MCF 10A (cell line): Measurements from ENCODE around the gene TMEM45B. TPM values are rescaled to one million over a fixed set of nuclear protein-coding genes. Genes with fewer than 3 reads are reported as not detected.
A peak's percentile ranks its signal among the peaks of the same experiment; 100 is the strongest.

Experiments
- BruUV-seq: library from RNA; stranded (reverse); fragments of 400-500 nt; replicated peaks from 2 replicates; lab custom pipeline; 2021; lab: Mats Ljungman, UMichigan
- CTCF ChIA-PET: fragments of 300-600 bp; sonication (Branson Sonifier 250); formaldehyde crosslinking; extraction: SDS; loops from one replicate; lab custom pipeline; 2021; ENCODE audit warnings: antibody characterized with exemption, inconsistent platforms; lab: Yijun Ruan, JAX
- POLR2A ChIA-PET: fragments of 300-600, 350-650 bp; sonication (Branson Sonifier 250); formaldehyde crosslinking; extraction: SDS; loops from one replicate; lab custom pipeline; 2020; ENCODE audit warnings: antibody characterized with exemption, inconsistent platforms; lab: Yijun Ruan, JAX
- DNase-seq: peaks from one replicate; pipeline ENCODE4 v3.0.0-alpha.2; 2018; ENCODE audit not compliant: unreplicated experiment
- H3K27ac Mint-ChIP-seq: one replicate; pipeline ENCODE4 v1.8.0; 2022; ENCODE audit warnings: mild to moderate bottlenecking, low read depth, mixed read lengths; ENCODE audit not compliant: unreplicated experiment
- H3K27me3 Mint-ChIP-seq: one replicate; pipeline ENCODE4 v1.8.0; 2022; ENCODE audit warnings: mixed read lengths; ENCODE audit not compliant: insufficient read depth, unreplicated experiment
- H3K36me3 Mint-ChIP-seq: one replicate; pipeline ENCODE4 v1.8.0; 2022; ENCODE audit warnings: mild to moderate bottlenecking, moderate library complexity, mixed read lengths; ENCODE audit not compliant: insufficient read depth, unreplicated experiment
- H3K4me1 Mint-ChIP-seq: one replicate; pipeline ENCODE4 v1.8.0; 2022; ENCODE audit warnings: mixed read lengths; ENCODE audit not compliant: insufficient read depth, unreplicated experiment
- H3K4me3 Mint-ChIP-seq: one replicate; pipeline ENCODE4 v1.8.0; 2022; ENCODE audit warnings: mild to moderate bottlenecking, moderate library complexity, mixed read lengths; ENCODE audit not compliant: unreplicated experiment
- H3K9me3 Mint-ChIP-seq: one replicate; pipeline ENCODE4 v1.8.0; 2022; ENCODE audit warnings: mixed read lengths; ENCODE audit not compliant: unreplicated experiment
- intact Hi-C: fragments of 100-400 bp; cut with micrococcal nuclease; formaldehyde crosslinking; loops from 2 replicates; pipeline ENCODE4 v1.14.1; 2022
- total RNA-seq: library from RNA; stranded (reverse); gene quantifications from 2 replicates; pipeline ENCODE4 v1.2.3, GENCODE V29; 2022
- TF ChIP-seq, protein P1 (sequence below): fragments of 200-600 bp; IDR thresholded peaks from one replicate; pipeline ENCODE4 v1.8.0; 2022; ENCODE audit warnings: antibody characterized with exemption, mild to moderate bottlenecking; ENCODE audit not compliant: unreplicated experiment

TMEM45B gene
- total RNA-seq, 1 experiment from 2014 or later = not detected

DNA sequence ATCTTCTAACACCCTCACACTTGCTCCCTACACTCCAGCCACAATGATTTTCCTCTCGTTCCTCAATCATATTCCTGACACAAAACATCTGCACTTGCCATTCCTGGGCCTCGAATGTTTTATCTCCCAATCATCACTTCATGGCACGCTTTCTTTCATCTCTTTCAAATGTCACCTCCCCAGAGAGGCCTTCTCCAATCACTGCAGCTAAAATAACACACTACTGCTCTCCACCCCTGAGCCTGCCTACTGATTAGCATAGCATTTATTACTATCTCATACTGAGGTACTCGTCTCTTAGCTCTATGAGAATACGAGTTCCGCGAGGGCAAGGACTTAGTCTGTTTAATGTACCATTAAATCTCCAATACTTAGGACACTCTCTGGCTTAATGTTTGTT, 56.3 kb downstream of the TMEM45B start:
- TF ChIP-seq, protein P1, sequence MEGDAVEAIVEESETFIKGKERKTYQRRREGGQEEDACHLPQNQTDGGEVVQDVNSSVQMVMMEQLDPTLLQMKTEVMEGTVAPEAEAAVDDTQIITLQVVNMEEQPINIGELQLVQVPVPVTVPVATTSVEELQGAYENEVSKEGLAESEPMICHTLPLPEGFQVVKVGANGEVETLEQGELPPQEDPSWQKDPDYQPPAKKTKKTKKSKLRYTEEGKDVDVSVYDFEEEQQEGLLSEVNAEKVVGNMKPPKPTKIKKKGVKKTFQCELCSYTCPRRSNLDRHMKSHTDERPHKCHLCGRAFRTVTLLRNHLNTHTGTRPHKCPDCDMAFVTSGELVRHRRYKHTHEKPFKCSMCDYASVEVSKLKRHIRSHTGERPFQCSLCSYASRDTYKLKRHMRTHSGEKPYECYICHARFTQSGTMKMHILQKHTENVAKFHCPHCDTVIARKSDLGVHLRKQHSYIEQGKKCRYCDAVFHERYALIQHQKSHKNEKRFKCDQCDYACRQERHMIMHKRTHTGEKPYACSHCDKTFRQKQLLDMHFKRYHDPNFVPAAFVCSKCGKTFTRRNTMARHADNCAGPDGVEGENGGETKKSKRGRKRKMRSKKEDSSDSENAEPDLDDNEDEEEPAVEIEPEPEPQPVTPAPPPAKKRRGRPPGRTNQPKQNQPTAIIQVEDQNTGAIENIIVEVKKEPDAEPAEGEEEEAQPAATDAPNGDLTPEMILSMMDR = no peak
- Mint-ChIP-seq H3K4me3 (no peak overlapping the region), H3K36me3 (peaks cover 74% of the 10 kb centered on the region), H3K27me3 (no peaks in the 10 kb centered on the region), H3K4me1 (no peaks in the 10 kb centered on the region), H3K27ac (no peak overlapping the region), H3K9me3 (no peaks in the 10 kb centered on the region)
- BruUV-seq = no TSS peak
- ChIA-PET POLR2A (interaction anchor here (1.0 kb wide), 1 partner anchor 25 kb away, joined by 4 read pairs; no protein-coding TSS in a partner anchor), CTCF (interaction anchor here (0.6 to 2.5 kb wide), 7 partner anchors 10 to 755 kb away, joined by 3 to 7 read pairs (median 4); no protein-coding TSS in a partner anchor)
- intact Hi-C loops = no loop called here
- DNase-seq = no peak

DNA sequence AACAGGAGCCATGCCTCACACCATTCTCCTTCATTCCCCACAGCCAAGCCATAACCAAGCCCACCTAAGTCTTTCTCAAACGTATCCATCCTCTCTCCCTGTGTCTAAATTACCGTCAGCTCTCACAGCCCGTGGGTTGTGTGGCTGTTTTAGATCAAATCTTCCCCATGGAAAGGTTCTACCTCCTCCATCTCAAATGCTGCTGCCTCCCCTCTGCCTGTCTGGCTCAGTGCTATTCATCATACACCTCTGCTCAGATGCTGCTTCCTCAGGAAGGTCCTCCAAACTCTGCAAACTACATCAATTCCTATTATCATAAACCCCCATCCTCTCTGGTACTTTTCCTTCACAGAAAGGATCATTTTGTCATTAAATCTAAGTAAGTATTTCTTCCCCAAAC, 64.7 kb downstream of the TMEM45B start:
- intact Hi-C loops = no loop called here
- no peak for DNase-seq
- ChIA-PET CTCF (interaction anchor here (1.3 to 2.0 kb wide), 3 partner anchors 11 to 112 kb away, joined by 3 to 6 read pairs (median 5); no protein-coding TSS in a partner anchor), POLR2A (interaction anchor here (3.7 kb wide), 1 partner anchor 15 kb away, joined by 16 read pairs; the partner anchor contains the start of gene NFRKB)
- Mint-ChIP-seq H3K27me3 (no peaks in the 10 kb centered on the region), H3K36me3 (peaks cover 85% of the 10 kb centered on the region), H3K4me3 (no peak overlapping the region), H3K4me1 (no peaks in the 10 kb centered on the region), H3K27ac (no peak overlapping the region), H3K9me3 (no peaks in the 10 kb centered on the region)
- TF ChIP-seq, protein P1 = no peak
- no TSS peak for BruUV-seq

DNA sequence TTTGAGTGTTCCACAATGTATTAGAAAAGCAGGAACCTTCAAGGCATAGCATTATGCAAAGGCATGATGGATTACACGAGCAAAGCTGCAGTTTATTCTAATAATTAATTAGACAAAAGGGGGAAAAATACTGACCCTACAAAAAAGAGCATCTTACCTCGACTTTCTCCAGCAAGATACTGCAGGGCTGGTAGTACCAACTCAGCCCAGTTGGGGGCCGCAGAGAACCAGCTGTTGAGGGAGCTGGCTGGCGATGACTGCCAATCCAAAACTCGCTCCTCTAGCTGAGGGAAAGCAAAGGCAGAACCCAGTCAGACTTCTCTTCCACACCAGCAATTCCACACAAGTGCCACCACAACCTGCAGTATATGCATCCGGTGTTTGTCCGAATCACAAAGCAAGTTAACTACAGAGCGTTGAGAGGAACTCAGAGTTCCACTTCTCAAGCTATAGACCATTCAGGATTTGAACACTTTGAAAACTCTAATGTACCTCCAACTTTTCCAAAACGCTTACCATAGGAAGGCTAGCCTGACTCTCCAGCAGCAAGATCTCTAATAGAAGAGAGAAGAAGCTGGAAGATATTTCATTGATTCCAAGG, 66.0 kb downstream of the TMEM45B start:
- peak; percentile 38 for DNase-seq
- POLR2A ChIA-PET = interaction anchor here (1.4 to 1.5 kb wide), 2 partner anchors 14 to 20 kb away, joined by 3 to 8 read pairs; partner anchors contain the start of gene NFRKB

DNA sequence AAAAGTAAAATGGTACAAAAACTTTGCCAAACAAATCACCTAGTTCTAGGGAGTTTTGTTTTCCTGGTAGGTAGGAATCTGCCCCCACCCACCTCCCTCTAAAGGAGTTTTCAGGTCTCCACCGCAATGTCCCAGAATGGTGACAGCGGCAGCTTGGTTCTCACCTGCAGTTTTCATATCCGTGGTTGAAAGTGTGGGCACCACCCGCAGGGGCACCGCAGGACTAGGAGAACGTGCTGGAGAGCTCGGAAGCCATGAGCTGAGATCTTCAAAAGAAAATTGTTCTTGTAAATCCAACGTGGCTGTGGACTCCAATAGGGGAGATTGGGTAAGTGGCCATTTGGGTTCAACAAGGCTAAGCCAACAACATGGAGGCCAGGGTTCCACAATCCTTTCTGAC, 68.9 kb downstream of the TMEM45B start:
- TF ChIP-seq, protein P1 = no peak
- no peak for DNase-seq
- intact Hi-C loops = no loop called here
- Mint-ChIP-seq H3K4me3 (no peak overlapping the region), H3K27me3 (no peaks in the 10 kb centered on the region), H3K27ac (no peak overlapping the region), H3K4me1 (no peaks in the 10 kb centered on the region), H3K9me3 (no peaks in the 10 kb centered on the region), H3K36me3 (peaks cover 89% of the 10 kb centered on the region)
- ChIA-PET CTCF (interaction anchor here (0.9 kb wide), 1 partner anchor 101 kb away, joined by 4 read pairs; no protein-coding TSS in a partner anchor), POLR2A (interaction anchor here (1.0 to 1.2 kb wide), 2 partner anchors 10 to 11 kb away, joined by 3 to 4 read pairs; no protein-coding TSS in a partner anchor)
- BruUV-seq = no TSS peak

More for the DNA sequence above, 66.0 kb downstream of the TMEM45B start:
- Mint-ChIP-seq H3K27ac (no peak overlapping the region), H3K9me3 (no peaks in the 10 kb centered on the region), H3K36me3 (peaks cover 89% of the 10 kb centered on the region), H3K4me1 (no peaks in the 10 kb centered on the region), H3K4me3 (no peak overlapping the region), H3K27me3 (no peaks in the 10 kb centered on the region)
- intact Hi-C loops = no loop called here
- CTCF ChIA-PET = interaction anchor here (0.6 to 3.2 kb wide), 14 partner anchors 9 to 265 kb away, joined by 3 to 7 read pairs (median 4); partner anchors contain the start of gene NFRKB
- no TSS peak for BruUV-seq
- TF ChIP-seq, protein P1 = peak; percentile 43
